Left lobe of liver (tissue), 2 donors: ENCODE results near the gene MED12L. TPM values are rescaled to one million over a fixed set of nuclear protein-coding genes. Genes with fewer than 3 reads are reported as not detected.

Source experiments
- ATAC-seq: fragments of 200-7000 bp; cut with Tn5 transposase; one replicate; pipeline ENCODE4 v1.9.1; 2020; ENCODE audit warnings: mild to moderate bottlenecking, moderate library complexity
- DNase-seq: peaks from one replicate; pipeline ENCODE4 v3.0.0-alpha.2; 2020; ENCODE audit warnings: low spot score
- total RNA-seq: library from RNA; stranded (reverse); gene quantifications from one replicate; pipeline ENCODE4 v1.2.1, GENCODE V29; 2021
- donor health status: DM: no; HTN: no; CAD: no; lungs with moderate emphysema.
- donor health status: DM: no; HTN: yes; CAD: no.

The MED12L gene
- total RNA-seq, 1 donor from 2014 or later = 0.15 TPM

DNA sequence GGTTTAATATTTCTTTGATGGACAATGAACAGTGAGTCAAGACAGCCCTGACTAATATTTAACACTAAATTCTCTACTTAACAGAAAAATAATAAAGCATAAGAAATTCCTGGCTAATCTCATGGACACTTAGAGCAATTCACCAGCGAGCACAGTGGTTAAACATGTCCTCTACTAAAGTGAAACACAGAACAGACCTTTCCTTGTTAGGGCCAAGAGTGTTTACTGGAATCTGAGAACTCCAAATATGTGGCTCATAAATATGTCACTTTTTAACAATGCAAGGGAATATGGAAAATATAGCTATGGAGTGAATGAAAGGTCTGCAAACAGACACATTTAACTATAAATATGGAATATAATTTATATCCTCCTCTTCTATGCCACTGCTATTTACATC, 394.0 kb downstream of the MED12L start:
- ATAC-seq = no peak
- no peak for DNase-seq

GRCh38 chr3:151480492-151480891, 395.0 kb downstream of the MED12L start:
- no peak for ATAC-seq
- DNase-seq = no peak

GRCh38 chr3:151483488-151483887, 398.0 kb downstream of the MED12L start:
- DNase-seq (no peak), ATAC-seq (no peak)

GRCh38 chr3:151483961-151484520, 398.6 kb downstream of the MED12L start:
- DNase-seq (no peak), ATAC-seq (no peak)

Other genes starting within 250 kb of the MED12L start
- gene MINDY4B, start 180.2 kb upstream of the MED12L start, total RNA-seq = not detected
- not detected for gene CLRN1, start 112.9 kb upstream of the MED12L start, total RNA-seq
- gene GPR171, start 117.6 kb downstream of the MED12L start, total RNA-seq = 0.73 TPM
- gene P2RY14, start 192.9 kb downstream of the MED12L start, total RNA-seq = not detected
- not detected for gene GPR87, start 231.2 kb downstream of the MED12L start, total RNA-seq
- 1.3 TPM for gene P2RY13, start 243.9 kb downstream of the MED12L start, total RNA-seq